Motor neuron (in vitro differentiated cells): ENCODE results near the gene PPP2R2C. TPM values are rescaled to one million over a fixed set of nuclear protein-coding genes. Genes with fewer than 3 reads are reported as not detected.

Experiments used
- ATAC-seq, 8 experiments: fragments of 200-7000 bp; cut with Tn5 transposase; replicated peaks in 6 of 8; 2 replicates each; pipeline ENCODE4 v1.8.0; 2021; ENCODE audit warnings: mild to moderate bottlenecking in 8 of 8, moderate library complexity in 8 of 8
- H3K27ac ChIP-seq, 2 donors: fragments of 250-450 bp; sonication (Bioruptor Pico); 2 replicates each; pipeline ENCODE4 v1.9.0; 2021; ENCODE audit warnings: antibody characterized with exemption in 2 of 2, mild to moderate bottlenecking in 2 of 2, moderate library complexity in 1 of 2
- H3K4me1 ChIP-seq, 2 donors: fragments of 250-450 bp; sonication (Bioruptor Pico); replicated peaks in 1 of 2; 2 replicates each; pipeline ENCODE4 v1.6.1; 2021; ENCODE audit warnings: antibody characterized with exemption in 2 of 2, mild to moderate bottlenecking in 2 of 2, moderate library complexity in 1 of 2
- H3K4me3 ChIP-seq, 5 donors: fragments of 250-450 bp; sonication (Bioruptor Pico); 2 replicates each; pipeline ENCODE4 v1.9.0; 2021; ENCODE audit warnings: antibody characterized with exemption in 5 of 5, mild to moderate bottlenecking in 5 of 5, moderate library complexity in 4 of 5
- WGBS, 10 experiments: fragments of 450-650 bp; shearing (Covaris generic); methylation state at CpG; one replicate each; pipeline ENCODE4 v1.0.0; 2022; 5-methylcytosine and 5-hydroxymethylcytosine counted together
- in situ Hi-C, 9 experiments: fragments of 400-800 bp; cut with MboI; loops; one replicate each; pipeline ENCODE4 v1.15.0; 2021; ENCODE audit warnings: low sequenced_read_pairs in 9 of 9, low pct_unique_long_range_greater_than_20kb in 2 of 9; ENCODE audit not compliant: unreplicated experiment in 9 of 9
- total RNA-seq, 8 experiments: library from RNA; unstranded; fragments of 300-600 nt; gene quantifications; 2 replicates each; pipeline versions ENCODE4 v1.2.3 to v1.2.4, GENCODE V29; 2022

PPP2R2C gene
- total RNA-seq, 8 experiments from 2014 or later = 0.24 to 32.4 (median 4.9) TPM

DNA sequence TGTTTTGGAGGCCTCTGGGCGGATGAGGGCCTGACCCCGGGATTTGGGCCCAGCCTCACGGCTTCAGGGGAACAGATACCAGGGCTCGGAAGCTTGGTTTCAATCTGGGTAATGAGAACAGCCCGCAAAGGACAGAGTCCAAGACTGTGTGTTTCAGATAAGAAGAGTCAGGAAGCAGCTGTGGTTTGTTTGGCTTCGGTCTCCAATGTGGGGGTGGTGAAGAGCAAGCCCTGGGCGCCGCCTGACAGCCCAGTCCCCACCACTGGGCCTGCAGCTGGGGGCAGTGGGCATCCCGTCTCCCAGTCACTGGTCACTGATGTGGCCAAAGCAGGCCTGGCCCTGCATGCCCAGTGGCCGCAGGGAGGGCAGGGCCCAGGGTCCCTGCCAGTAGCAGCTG is 193.6 kb downstream of the PPP2R2C start:
- in situ Hi-C loops = no loop called here
- Histone ChIP-seq H3K4me1 (peaks cover 37 to 51% of the 10 kb centered on the region in 2 donors), H3K27ac (no peak overlapping the region), H3K4me3 (no peak overlapping the region)
- no peak for ATAC-seq
- 60 to 100% (median 78%) methylated on average over 1 to 5 of the region's 10 CpGs; no CpG with 5 or more reads in 4 of the 10 experiments for WGBS, 10 experiments

DNA sequence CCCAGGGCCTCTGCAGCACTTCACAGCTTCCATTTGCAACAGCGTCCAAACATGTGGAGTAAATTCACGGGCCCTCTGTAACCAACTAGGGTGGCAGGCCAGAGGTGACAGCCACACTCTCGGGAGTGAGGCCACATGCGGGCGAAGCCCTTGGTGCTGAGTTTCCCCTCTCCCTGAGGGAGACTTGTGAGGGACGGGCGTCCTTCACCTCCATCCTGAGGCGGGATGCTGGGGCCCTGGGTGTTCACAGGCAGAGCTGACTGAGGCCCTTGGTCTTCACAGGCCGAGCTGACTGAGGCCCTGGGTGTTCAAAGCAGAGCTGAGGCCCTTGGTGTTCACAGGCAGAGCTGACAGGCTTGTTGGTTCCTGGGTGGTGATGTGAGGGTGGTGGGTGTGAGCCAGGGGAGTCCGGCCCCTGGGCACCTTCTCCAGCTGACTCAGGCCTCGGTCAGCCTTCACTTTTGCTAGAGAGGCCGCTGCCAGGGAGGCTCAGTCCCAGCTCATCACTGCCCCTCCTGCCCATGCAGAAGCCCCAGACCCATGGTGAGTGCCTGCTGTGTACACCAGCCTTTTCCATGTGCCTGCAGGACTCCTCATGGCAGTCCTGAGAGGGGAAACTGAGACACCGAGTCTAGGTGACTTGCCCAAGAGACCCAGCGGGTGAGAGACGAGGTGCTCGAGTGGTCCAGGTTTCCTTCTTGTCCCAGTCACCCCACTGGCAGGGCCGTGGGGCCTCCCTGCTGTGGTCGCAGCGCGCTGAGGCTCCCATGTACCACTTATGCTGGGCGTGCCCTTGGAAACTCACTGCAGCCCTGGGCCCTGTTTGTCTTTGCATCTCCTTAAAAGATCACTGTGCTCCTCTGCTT is 194.2 kb downstream of the PPP2R2C start:
- in situ Hi-C loops = no loop called here
- no peak for ATAC-seq
- no peak overlapping the region for H3K27ac ChIP-seq
- peaks cover 37 to 51% of the 10 kb centered on the region in 2 donors for H3K4me1 ChIP-seq
- WGBS, 10 experiments = 60 to 94% (median 70%) methylated on average over 1 to 9 of the region's 21 CpGs; no CpG with 5 or more reads in 3 of the 10 experiments
- H3K4me3 ChIP-seq = no peak overlapping the region

DNA sequence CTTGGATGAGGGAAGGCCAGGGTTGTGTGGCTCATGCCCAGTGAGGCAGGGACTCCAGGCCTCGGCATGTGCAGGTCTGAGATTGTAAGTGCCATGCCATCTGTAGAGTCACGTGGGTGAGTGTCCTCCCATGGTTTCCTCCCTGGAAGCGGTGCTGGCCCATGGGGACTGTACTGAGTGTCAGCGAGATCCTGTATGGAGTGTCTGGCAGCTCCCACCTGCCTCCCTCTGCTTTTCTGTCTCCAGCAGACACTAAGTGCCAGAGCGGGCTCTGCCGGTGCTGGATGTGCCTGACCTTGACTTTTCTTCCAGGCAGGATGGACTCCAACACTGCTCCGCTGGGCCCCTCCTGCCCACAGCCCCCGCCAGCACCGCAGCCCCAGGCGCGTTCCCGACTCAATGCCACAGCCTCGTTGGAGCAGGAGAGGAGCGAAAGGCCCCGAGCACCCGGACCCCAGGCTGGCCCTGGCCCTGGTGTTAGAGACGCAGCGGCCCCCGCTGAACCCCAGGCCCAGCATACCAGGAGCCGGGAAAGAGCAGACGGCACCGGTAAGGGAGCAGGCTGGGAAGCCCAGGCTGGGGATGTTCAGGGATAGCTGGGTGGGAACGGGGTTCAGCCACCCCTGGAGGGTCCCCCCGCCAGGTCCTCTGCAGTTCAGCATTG is 195.1 kb downstream of the PPP2R2C start:
- in situ Hi-C loops = no loop called here
- Histone ChIP-seq H3K4me1 (peaks cover 36 to 46% of the 10 kb centered on the region in 2 donors), H3K27ac (no peak overlapping the region), H3K4me3 (no peak overlapping the region)
- WGBS, 10 experiments = 76 to 94% (median 86%) methylated on average over 2 to 5 of the region's 24 CpGs; no CpG with 5 or more reads in 7 of the 10 experiments
- peak in 1 of 8 experiments; percentile 0 for ATAC-seq

DNA sequence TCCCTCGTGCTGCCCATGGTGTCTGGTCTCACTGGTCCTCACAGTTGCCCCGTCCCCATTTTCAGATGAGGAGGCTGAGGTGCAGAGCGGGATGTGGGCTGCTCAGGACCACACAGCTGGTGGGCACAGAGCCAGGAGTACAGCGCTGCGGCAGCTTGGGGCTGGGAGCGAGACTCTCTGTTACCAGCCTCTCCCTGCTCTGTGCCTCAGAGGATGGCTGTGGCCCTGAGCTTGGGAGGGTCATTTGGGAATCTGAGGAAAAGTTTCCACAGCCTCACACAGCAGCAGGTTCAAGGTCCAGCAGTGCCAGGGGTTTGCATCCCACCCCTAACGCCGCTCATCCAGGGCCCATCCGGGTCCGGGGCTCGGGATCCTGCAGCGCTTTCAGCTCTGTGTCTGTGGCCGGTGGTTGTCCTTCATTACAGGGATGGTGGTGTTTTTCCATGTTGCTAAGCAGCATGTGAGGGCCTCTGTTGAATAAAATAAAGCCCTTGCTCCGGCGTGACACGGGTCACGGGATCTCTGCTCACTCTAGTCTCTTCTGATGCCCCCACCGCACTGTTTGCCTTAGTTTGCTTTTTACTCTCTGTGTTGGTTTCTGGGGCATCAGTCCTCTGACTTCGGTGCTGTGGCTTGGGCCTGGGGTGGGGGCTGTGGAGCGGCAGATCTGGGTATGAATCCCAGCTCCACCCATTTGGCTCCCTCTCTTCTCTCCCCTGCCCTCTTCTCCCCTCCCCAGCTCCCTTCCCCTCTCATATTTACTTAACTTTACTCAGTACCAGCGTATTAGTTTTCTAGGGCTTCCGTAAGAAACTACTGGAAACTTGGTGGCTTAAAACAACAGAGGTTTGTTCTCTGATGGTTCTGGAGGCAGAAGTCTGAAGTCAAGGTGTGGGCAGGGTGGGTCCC is 196.3 kb downstream of the PPP2R2C start:
- peak in 5 of 8 experiments; percentile 80 to 89 (median 86) for ATAC-seq
- WGBS, 10 experiments = 13 to 90% (median 60%) methylated on average over 2 to 10 of the region's 22 CpGs; no CpG with 5 or more reads in 3 of the 10 experiments
- Histone ChIP-seq H3K4me3 (no peak overlapping the region), H3K27ac (peak overlapping the region in 1 of 2 donors; percentile 63), H3K4me1 (peaks cover 24 to 35% of the 10 kb centered on the region in 2 donors)
- in situ Hi-C loops = no loop called here

DNA sequence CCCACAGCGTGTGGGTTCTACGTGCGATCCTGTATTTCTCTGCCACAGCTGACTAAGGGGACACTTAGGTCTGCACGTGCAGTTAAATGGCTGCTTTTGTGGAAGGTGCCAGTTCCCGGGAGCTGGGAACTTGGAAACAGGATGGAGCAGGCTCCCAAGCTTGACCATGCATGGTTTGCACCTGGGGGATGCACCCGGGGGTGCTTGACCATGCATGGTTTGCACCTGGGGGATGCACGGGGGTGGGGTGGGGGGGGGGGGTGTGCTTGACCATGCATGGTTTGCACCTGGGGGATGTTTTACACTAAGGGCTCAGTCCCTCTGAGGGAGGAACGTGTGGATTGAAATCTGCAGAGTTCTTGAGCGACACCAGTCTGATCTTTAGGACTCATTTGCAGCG is 197.1 kb downstream of the PPP2R2C start:
- no peak overlapping the region for H3K4me3 ChIP-seq
- peaks cover 27 to 38% of the 10 kb centered on the region in 2 donors for H3K4me1 ChIP-seq
- WGBS, 10 experiments = 84 to 100% (median 97%) methylated on average over 1 to 5 of the region's 10 CpGs; no CpG with 5 or more reads in 6 of the 10 experiments
- in situ Hi-C loops = no loop called here
- no peak overlapping the region for H3K27ac ChIP-seq
- no peak for ATAC-seq

DNA sequence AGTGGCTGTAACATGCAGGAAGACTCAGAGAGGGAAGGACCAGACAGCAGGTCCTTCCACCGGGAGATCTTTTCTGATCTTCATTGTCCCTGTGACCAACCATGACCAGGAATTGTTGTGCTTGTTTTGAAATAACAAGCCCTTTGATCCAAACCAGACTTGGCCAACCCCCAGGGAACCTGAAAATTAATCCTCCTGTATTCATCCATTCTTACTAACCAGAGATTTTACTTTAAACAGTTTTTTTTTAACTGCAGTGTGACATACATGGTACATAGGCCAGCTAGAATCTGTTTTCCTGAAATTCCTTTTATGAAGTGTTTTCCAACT is 198.8 kb downstream of the PPP2R2C start:
- in situ Hi-C loops = loop anchor here in 3 of 9 experiments (25.0 kb wide), 2 partner anchors 264 to 289 kb away; no protein-coding TSS in a partner anchor
- ATAC-seq = no peak
- Histone ChIP-seq H3K4me1 (peaks cover 27 to 43% of the 10 kb centered on the region in 2 donors), H3K27ac (no peak overlapping the region), H3K4me3 (no peak overlapping the region)
- WGBS, 10 experiments = 0 to 83% (median 70%) methylated on average over 1 of the region's 1 CpG; no CpG with 5 or more reads in 7 of the 10 experiments

DNA sequence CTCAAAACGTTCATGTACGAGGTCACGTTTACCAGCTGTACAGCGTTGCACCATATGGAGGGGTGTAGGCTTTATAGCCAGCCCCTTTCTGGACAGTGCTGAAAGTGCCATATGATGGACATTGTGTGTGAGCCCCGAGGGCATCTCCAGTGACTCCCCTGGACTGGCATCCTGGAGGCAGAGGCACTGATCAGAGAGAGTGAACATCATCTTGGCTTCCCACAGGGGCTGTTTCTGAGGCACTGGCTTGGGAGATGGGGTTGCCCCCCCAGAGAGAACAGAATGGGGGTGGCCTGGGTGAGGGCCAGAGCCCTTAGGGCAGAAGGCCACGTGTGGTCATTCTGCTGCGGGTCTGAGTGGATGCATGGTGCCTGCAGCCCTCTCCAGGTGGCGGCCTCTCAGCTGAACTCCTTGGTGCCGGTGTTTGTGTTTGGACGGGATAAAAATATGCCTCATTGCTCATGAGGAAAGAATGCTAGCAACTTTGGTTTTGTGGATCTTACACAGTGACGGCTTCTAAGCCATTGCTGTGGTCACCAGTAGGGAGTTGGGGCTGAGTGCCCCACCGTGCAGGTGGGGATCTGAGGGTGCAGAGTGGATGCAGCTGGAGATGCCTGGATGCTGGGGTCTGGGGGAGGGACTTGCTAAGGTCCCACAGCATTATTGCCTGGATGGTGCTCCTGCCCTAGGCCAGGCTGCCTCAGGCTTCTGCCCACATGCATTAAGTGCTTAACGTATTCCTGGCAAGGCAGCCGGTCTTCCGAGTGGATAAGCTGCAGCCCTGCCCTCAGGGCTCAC is 199.4 kb downstream of the PPP2R2C start:
- ATAC-seq = peak in 4 of 8 experiments; percentile 1 to 41 (median 30)
- Histone ChIP-seq H3K4me3 (no peak overlapping the region), H3K4me1 (peaks cover 27 to 43% of the 10 kb centered on the region in 2 donors), H3K27ac (no peak overlapping the region)
- in situ Hi-C loops = loop anchor here in 3 of 9 experiments (25.0 kb wide), 2 partner anchors 264 to 289 kb away; no protein-coding TSS in a partner anchor
- 18 to 75% (median 61%) methylated on average over 3 to 9 of the region's 15 CpGs; no CpG with 5 or more reads in 4 of the 10 experiments for WGBS, 10 experiments

DNA sequence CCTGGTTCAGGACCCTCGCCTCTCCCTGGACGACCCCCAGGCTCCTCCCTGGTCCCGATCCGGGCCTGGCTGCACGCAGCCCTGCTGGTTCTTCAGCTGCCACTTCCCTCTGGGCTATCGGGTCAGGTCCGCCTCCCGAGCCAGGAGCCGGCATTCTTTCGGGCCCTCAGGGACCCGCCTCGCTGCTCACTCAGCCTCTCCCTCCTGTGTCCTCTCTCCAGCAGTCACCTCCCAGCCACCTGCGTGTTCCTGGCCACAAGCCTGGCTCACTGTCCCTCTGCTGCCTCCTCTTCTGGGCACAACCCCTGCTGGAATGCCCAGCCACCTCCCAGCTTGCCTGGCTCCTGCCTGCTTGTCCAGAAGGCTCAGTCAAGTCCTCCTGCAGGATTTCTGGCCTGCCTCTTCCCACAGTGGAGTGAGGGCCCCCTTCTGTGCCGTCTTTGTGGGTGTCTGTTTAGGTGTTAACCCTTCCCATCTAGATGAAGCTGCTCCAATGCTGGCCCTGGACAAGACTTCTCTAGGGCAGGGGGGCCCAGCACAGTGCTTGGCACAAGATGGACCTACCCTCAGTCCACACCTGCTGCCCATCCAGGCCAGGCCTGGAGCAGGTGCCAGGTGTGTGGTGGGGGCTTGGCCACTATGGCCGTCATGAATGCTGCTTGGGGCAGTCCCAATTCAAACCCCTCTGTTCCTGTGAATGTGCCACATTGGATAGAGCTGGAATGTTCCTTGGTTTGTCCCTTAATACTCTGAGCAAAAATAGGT is 200.5 kb downstream of the PPP2R2C start:
- Histone ChIP-seq H3K4me1 (peaks cover 23 to 36% of the 10 kb centered on the region in 2 donors), H3K4me3 (no peak overlapping the region), H3K27ac (no peak overlapping the region)
- no peak for ATAC-seq
- in situ Hi-C loops = loop anchor here in 3 of 9 experiments (25.0 kb wide), 2 partner anchors 265 to 290 kb away; no protein-coding TSS in a partner anchor
- 20 to 100% (median 84%) methylated on average over 1 to 6 of the region's 15 CpGs; no CpG with 5 or more reads in 4 of the 10 experiments for WGBS, 10 experiments

DNA sequence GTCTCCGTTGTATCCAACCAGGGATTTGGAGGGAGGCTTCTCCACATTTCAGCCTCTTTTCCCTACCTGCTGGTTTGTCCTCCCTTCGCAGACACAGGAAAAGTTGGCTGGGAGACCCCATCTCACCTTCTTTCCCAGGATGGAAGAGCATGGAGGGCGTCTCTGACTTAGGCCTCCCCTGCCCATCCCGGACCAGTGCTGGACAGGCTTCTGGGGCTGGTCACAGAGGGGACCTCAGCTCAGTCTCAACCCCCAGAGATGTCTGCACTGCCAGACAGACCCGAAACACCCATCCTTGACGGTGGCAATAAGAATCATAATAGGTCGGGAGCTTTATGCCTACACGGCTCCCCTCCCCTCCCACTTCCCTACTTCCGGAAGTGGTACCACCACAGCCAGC is 201.2 kb downstream of the PPP2R2C start:
- no peak for ATAC-seq
- Histone ChIP-seq H3K27ac (no peak overlapping the region), H3K4me1 (peaks cover 17 to 29% of the 10 kb centered on the region in 2 donors), H3K4me3 (no peak overlapping the region)
- in situ Hi-C loops = loop anchor here in 3 of 9 experiments (25.0 kb wide), 2 partner anchors 266 to 291 kb away; no protein-coding TSS in a partner anchor
- 75 to 100% (median 84%) methylated on average over 1 to 4 of the region's 9 CpGs; no CpG with 5 or more reads in 6 of the 10 experiments for WGBS, 10 experiments

DNA sequence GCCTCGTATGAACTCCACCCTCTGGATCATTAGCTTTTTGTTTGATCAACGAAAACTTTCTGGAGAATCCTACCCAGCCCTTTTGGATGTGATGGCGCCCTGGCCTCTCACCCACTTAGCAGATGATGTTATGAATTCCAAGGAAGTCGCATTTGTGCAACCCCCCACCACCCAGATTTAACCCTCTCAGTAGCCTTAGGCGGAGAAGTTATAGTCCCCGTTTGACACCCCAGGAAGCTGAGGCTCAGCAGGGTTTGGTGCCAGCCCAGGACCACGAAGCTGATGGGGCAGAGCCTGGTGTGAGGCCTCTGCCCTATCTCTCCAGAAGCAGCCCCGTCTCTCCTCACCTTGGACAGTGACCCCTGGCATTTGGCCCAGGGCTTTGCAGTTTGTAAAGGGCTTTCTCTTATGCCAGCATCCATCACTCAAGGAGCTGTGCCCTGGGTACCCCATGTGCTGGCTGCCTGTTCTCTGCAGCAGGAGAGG is 201.7 kb downstream of the PPP2R2C start:
- Histone ChIP-seq H3K4me1 (peaks cover 11 to 24% of the 10 kb centered on the region in 2 donors), H3K4me3 (peak overlapping the region; percentile 65 to 84 (median 74)), H3K27ac (no peak overlapping the region)
- in situ Hi-C loops = loop anchor here in 3 of 9 experiments (25.0 kb wide), 2 partner anchors 267 to 292 kb away; no protein-coding TSS in a partner anchor
- 36 to 70% (median 53%) methylated on average over 2 to 5 of the region's 8 CpGs; no CpG with 5 or more reads in 6 of the 10 experiments for WGBS, 10 experiments
- ATAC-seq = no peak
